Lower lobe of right lung (tissue), 2 donors: Measurements from ENCODE around the gene PNPLA2. TPM values are rescaled to one million over a fixed set of nuclear protein-coding genes. Genes with fewer than 3 reads are reported as not detected.

Experiments used
- ATAC-seq, 2 donors: fragments of 200-7000 bp; cut with Tn5 transposase; one replicate each; pipeline ENCODE4 v1.9.1; 2020 to 2022; ENCODE audit warnings: mild to moderate bottlenecking in 2 of 2, moderate library complexity in 2 of 2
- DNase-seq: peaks from one replicate; pipeline ENCODE4 v3.0.0-alpha.2; 2020
- H3K27ac ChIP-seq: fragments of 200-600 bp; one replicate; pipeline ENCODE4 v1.8.0; 2022
- H3K27me3 ChIP-seq: fragments of 200-600 bp; one replicate; pipeline ENCODE4 v1.8.0; 2022; ENCODE audit warnings: low read depth
- H3K36me3 ChIP-seq: fragments of 200-600 bp; one replicate; pipeline ENCODE4 v1.8.0; 2022; ENCODE audit warnings: mild to moderate bottlenecking
- H3K4me1 ChIP-seq: fragments of 200-600 bp; one replicate; pipeline ENCODE4 v1.8.0; 2022
- H3K4me3 ChIP-seq: fragments of 200-600 bp; one replicate; pipeline ENCODE4 v1.8.0; 2022; ENCODE audit warnings: mild to moderate bottlenecking
- H3K9me3 ChIP-seq: fragments of 200-600 bp; one replicate; pipeline ENCODE4 v1.8.0; 2022
- intact Hi-C: fragments of 100-400 bp; cut with DNase I; formaldehyde crosslinking; loops from one replicate; pipeline ENCODE4 v1.11.0; 2022
- total RNA-seq: library from RNA; stranded (reverse); fragmentation: NEBNext Ultra II Directional; extraction: Animal tissue kit (Norgen Biotek cat#: 25700); gene quantifications from one replicate; pipeline ENCODE4 v1.2.1, GENCODE V29; 2021
- TF ChIP-seq, protein P1 (sequence below): fragments of 200-600 bp; IDR thresholded peaks from one replicate; pipeline ENCODE4 v1.8.0; 2022; ENCODE audit warnings: antibody characterized with exemption, mild to moderate bottlenecking
- donor health status: DM: no; HTN: yes; CAD: no; lungs with severe emphysema.

Gene PNPLA2
- total RNA-seq, 1 donor from 2014 or later = 137 TPM

DNA sequence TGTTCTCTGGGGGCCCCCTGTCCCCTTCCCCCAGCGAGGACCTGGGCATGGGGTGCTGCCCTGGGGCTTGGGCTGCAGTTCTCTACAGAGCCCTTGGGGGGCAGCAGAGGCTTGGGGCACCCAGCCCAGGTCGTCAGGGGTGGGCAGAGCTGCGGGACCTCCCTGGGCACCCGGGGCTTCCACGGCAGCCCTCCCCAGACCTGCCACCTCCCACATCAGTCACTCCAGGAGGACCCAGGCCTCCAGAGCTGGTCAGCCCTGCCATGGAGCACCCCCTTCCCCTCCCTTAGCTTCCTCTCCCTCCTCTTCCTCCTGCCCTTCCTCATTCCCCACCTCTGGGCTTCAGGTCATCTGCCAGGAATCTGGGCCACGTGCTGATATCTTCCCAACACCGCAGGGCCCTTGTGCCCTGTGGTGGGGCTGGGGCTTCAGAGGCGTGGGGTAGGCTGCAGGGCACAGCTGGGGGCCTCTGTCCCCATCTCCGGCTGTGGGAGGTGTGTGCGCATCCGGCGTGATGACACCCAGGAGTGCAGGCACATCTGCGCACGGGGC lies 29.7 kb downstream of the PNPLA2 start:
- peak overlapping the region; percentile 48 for H3K4me3 ChIP-seq
- DNase-seq = no peak

GRCh38 chr11:849104-849824 lies 30.6 kb downstream of the PNPLA2 start:
- no peak for DNase-seq
- H3K4me3 ChIP-seq = peak overlapping the region; percentile 48
- no peaks in the 10 kb centered on the region for H3K9me3 ChIP-seq
- TF ChIP-seq, protein P1, sequence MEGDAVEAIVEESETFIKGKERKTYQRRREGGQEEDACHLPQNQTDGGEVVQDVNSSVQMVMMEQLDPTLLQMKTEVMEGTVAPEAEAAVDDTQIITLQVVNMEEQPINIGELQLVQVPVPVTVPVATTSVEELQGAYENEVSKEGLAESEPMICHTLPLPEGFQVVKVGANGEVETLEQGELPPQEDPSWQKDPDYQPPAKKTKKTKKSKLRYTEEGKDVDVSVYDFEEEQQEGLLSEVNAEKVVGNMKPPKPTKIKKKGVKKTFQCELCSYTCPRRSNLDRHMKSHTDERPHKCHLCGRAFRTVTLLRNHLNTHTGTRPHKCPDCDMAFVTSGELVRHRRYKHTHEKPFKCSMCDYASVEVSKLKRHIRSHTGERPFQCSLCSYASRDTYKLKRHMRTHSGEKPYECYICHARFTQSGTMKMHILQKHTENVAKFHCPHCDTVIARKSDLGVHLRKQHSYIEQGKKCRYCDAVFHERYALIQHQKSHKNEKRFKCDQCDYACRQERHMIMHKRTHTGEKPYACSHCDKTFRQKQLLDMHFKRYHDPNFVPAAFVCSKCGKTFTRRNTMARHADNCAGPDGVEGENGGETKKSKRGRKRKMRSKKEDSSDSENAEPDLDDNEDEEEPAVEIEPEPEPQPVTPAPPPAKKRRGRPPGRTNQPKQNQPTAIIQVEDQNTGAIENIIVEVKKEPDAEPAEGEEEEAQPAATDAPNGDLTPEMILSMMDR = no peak
- no peaks in the 10 kb centered on the region for H3K27me3 ChIP-seq
- H3K4me1 ChIP-seq = peaks cover 54% of the 10 kb centered on the region
- H3K36me3 ChIP-seq = peaks cover 11% of the 10 kb centered on the region
- intact Hi-C loops = no loop called here
- no peak for ATAC-seq
- no peak overlapping the region for H3K27ac ChIP-seq

More for the DNA sequence above, 29.7 kb downstream of the PNPLA2 start:
- TF ChIP-seq, protein P1 = peak; percentile 91
- Histone ChIP-seq H3K9me3 (no peaks in the 10 kb centered on the region), H3K27me3 (no peaks in the 10 kb centered on the region), H3K27ac (no peak overlapping the region), H3K4me1 (peaks cover 61% of the 10 kb centered on the region), H3K36me3 (peaks cover 11% of the 10 kb centered on the region)
- ATAC-seq = no peak
- intact Hi-C loops = no loop called here

GRCh38 chr11:849951-850774 lies 31.4 kb downstream of the PNPLA2 start:
- Histone ChIP-seq H3K27me3 (no peaks in the 10 kb centered on the region), H3K36me3 (peaks cover 12% of the 10 kb centered on the region), H3K27ac (no peak overlapping the region), H3K4me1 (peaks cover 49% of the 10 kb centered on the region), H3K9me3 (no peaks in the 10 kb centered on the region), H3K4me3 (peak overlapping the region; percentile 40)
- intact Hi-C loops = no loop called here
- ATAC-seq (no peak), DNase-seq (no peak)
- TF ChIP-seq, protein P1 = no peak

DNA sequence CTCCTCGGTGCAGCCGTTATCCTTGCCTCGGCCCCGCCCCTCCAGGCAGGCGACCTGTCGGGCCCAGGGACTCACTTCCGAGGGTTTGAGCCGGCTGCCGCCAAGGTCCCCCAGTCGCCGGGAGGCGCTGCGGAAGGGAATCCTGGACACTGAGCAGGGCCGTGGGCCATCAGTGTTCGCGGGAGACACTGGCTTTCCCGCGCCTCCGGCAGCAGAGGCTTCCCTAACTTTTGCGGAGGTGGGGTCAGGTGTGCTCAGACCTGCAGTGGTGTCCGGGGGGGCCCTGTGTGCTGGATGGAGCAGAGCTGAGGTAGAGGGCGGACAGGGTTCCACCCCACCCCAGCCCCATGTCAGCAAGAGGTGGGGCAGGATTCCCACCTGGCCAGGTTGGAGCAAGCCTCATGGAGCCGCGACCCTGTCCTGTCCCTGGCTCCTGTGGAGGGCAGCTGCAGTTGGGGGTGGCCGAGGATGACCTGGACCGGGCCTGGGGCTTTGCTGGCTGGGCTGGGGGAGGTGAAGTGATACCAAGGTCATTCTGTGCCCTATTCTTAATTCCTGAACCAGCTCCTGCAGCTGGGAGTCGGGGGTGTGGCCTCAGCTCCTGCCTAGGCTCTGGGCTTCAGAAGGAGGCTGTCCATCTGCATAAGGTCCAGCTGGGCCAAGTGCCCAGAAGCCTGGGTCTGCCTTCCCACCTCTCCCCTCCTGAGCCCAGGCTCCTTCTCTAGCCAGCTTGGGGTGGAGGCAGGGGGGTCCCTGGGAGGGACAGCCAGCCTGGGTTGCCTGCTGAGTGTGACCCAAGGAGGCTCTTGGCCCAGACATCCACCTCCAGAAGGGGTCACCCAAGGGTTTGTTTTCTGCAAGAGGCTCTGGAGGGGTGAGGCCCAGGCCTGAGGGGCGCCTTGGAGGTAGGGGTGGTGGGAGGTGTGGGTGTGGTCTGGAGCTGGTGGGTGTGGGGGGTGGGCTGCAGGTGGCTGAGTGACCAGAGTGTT lies 32.4 kb downstream of the PNPLA2 start:
- H3K9me3 ChIP-seq = no peaks in the 10 kb centered on the region
- H3K27ac ChIP-seq = no peak overlapping the region
- H3K36me3 ChIP-seq = peaks cover 20% of the 10 kb centered on the region
- peaks cover 39% of the 10 kb centered on the region for H3K4me1 ChIP-seq
- no peak overlapping the region for H3K4me3 ChIP-seq
- intact Hi-C loops = no loop called here
- DNase-seq (no peak), ATAC-seq (no peak)
- TF ChIP-seq, protein P1 = no peak
- no peaks in the 10 kb centered on the region for H3K27me3 ChIP-seq

DNA sequence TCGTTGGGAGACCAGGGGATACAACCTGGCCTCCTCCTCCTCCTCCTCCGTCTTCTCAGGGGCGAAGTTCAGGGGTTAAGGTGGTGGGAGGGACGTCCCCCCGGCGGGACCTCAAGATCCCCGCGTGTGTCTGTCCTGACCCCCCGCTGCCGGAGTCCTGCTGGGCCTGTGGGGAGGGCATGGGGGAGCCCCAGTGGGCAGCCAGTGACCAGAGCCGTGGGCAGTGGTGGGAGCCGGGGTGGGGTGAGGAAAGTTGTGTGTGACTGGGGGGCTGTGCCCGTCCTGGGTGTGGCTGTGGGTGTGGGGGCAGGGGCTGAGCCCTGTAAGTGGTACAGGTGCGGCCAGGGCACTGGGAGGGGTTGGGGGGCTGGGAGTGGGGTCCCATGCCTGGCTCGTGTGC lies 34.0 kb downstream of the PNPLA2 start:
- Histone ChIP-seq H3K4me1 (peaks cover 25% of the 10 kb centered on the region), H3K4me3 (no peak overlapping the region), H3K36me3 (peaks cover 20% of the 10 kb centered on the region), H3K27ac (no peak overlapping the region), H3K9me3 (no peaks in the 10 kb centered on the region), H3K27me3 (no peaks in the 10 kb centered on the region)
- ATAC-seq (no peak), DNase-seq (no peak)
- TF ChIP-seq, protein P1 = no peak
- intact Hi-C loops = no loop called here
